Loucy (cell line): ENCODE results near the gene RBM14.

Source experiments
- EZH2phosphoT487 ChIP-seq: fragments of 200-600 bp; IDR thresholded peaks from 2 replicates; pipeline ENCODE4 v1.6.1; 2018; ENCODE audit warnings: antibody characterized with exemption, mild to moderate bottlenecking, moderate library complexity, borderline replicate concordance
- TF ChIP-seq, protein P1 (sequence below): fragments of 200-600 bp; sonication (generic); conservative IDR thresholded peaks from 2 replicates; pipeline ENCODE4 v1.5.1; 2014; ENCODE audit warnings: mild to moderate bottlenecking, antibody characterized with exemption, low read length

DNA sequence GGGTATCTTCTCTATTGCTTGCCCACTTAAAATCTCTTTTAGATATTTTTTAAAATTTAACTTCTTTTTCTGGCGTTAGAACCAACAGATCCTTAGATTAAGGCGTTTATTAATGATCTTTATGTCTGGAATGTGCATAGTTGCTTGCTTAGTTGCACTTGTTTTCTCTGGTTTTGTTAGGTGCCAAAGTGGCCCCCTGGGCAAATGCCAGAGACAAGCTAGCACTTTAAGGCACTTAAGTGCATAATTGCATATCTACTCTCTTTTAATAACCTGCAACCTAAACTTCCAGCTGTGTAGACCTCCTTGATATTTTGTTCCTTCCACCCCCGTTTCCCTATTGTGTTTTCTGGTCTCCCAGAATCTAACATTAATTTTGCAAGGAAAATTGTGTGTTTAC lies 25.4 kb downstream of the RBM14 start:
- TF ChIP-seq, protein P1, sequence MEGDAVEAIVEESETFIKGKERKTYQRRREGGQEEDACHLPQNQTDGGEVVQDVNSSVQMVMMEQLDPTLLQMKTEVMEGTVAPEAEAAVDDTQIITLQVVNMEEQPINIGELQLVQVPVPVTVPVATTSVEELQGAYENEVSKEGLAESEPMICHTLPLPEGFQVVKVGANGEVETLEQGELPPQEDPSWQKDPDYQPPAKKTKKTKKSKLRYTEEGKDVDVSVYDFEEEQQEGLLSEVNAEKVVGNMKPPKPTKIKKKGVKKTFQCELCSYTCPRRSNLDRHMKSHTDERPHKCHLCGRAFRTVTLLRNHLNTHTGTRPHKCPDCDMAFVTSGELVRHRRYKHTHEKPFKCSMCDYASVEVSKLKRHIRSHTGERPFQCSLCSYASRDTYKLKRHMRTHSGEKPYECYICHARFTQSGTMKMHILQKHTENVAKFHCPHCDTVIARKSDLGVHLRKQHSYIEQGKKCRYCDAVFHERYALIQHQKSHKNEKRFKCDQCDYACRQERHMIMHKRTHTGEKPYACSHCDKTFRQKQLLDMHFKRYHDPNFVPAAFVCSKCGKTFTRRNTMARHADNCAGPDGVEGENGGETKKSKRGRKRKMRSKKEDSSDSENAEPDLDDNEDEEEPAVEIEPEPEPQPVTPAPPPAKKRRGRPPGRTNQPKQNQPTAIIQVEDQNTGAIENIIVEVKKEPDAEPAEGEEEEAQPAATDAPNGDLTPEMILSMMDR: no peak
- no peak for TF ChIP-seq EZH2phosphoT487
